ENCODE measurements around the gene C3AR1. TPM values are rescaled to one million over a fixed set of nuclear protein-coding genes. Genes with fewer than 3 reads are reported as not detected.

C3AR1 gene
- total RNA-seq, 1 experiment from 2014 or later: not detected

- Histone ChIP-seq H2BK5ac (ENCODE audit: insufficient read length, low read length) (no peak overlapping the region), H2AK5ac (ENCODE audit: insufficient read length, low read length) (no peak overlapping the region), H3T11ph (ENCODE audit: low read length) (no peak overlapping the region), H3K56ac (ENCODE audit: insufficient read length, low read depth, low read length) (no peak overlapping the region), H3K23ac (ENCODE audit: insufficient read length, low read depth, low read length) (no peak overlapping the region), H2BK20ac (ENCODE audit: low read depth, low read length, poor library complexity, severe bottlenecking) (no peak overlapping the region), H3K27me3 (ENCODE audit: insufficient read depth, low read length) (no peaks in the 10 kb centered on the region), H4K91ac (ENCODE audit: insufficient read length, low read depth, low read length) (no peak overlapping the region), H3K14ac (ENCODE audit: insufficient read depth, low read length) (no peak overlapping the region), H3K4me1 (ENCODE audit: insufficient read depth, low read length) (no peaks in the 10 kb centered on the region), H2AFZ (ENCODE audit: low read length) (no peak overlapping the region), H2BK15ac (ENCODE audit: low read depth, low read length) (no peak overlapping the region), H3K4me2 (ENCODE audit: insufficient read depth, insufficient read length, low read length) (no peak overlapping the region), H3K27ac (ENCODE audit: insufficient read length, low read depth, low read length) (no peak overlapping the region), H2BK120ac (ENCODE audit: low read depth, low read length, poor library complexity, severe bottlenecking) (no peak overlapping the region), H3K9ac (ENCODE audit: extremely low read depth, insufficient read length, low read length) (no peak overlapping the region), H3K23me2 (ENCODE audit: insufficient read length, low read depth, low read length, poor library complexity, severe bottlenecking) (no peaks in the 10 kb centered on the region), H4K20me1 (ENCODE audit: control insufficient read depth, insufficient read depth, insufficient read length) (no peaks in the 10 kb centered on the region), H4K8ac (replicated peaks; ENCODE audit: insufficient read length, low read depth, low read length) (no peak overlapping the region), H2BK12ac (ENCODE audit: insufficient read length, low read depth, low read length) (no peak overlapping the region), H4K5ac (ENCODE audit: insufficient read length, low read depth, low read length) (no peak overlapping the region), H3K9me3 (ENCODE audit: control insufficient read depth, low read depth, low read length) (no peaks in the 10 kb centered on the region), H3K79me1 (ENCODE audit: insufficient read depth, low read depth, low read length, poor library complexity, severe bottlenecking) (no peaks in the 10 kb centered on the region), H3K4ac (ENCODE audit: low read depth, low read length) (no peak overlapping the region), H3K79me2 (ENCODE audit: insufficient read depth, low read length) (no peaks in the 10 kb centered on the region), H3K18ac (ENCODE audit: insufficient read length, low read depth, low read length) (no peak overlapping the region)
- Mint-ChIP-seq H3K9me3 (no peaks in the 10 kb centered on the region), H3K27me3 (ENCODE audit: low read depth) (no peaks in the 10 kb centered on the region), H3K36me3 (ENCODE audit: insufficient read depth in 1 of 3, low read depth in 3 of 3) (peaks cover 23 to 61% (median 61%) of the 10 kb centered on the region in 3 experiments; a peak in 6 of 7 replicates), H3K27ac (no peak overlapping the region), H3K4me1 (no peaks in the 10 kb centered on the region), H3K4me3 (no peak overlapping the region)
- peak; percentile 84 for DNase-seq
- 100% methylated on average over 1 of the region's 8 CpGs for WGBS (ENCODE audit: extremely low coverage, insufficient read length, low lambda C conversion rate)
- TF ChIP-seq, protein P1, sequence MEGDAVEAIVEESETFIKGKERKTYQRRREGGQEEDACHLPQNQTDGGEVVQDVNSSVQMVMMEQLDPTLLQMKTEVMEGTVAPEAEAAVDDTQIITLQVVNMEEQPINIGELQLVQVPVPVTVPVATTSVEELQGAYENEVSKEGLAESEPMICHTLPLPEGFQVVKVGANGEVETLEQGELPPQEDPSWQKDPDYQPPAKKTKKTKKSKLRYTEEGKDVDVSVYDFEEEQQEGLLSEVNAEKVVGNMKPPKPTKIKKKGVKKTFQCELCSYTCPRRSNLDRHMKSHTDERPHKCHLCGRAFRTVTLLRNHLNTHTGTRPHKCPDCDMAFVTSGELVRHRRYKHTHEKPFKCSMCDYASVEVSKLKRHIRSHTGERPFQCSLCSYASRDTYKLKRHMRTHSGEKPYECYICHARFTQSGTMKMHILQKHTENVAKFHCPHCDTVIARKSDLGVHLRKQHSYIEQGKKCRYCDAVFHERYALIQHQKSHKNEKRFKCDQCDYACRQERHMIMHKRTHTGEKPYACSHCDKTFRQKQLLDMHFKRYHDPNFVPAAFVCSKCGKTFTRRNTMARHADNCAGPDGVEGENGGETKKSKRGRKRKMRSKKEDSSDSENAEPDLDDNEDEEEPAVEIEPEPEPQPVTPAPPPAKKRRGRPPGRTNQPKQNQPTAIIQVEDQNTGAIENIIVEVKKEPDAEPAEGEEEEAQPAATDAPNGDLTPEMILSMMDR (conservative IDR thresholded peaks at IDR 0.05): peak; percentile 92
Measured at GRCh38 chr12:8045952-8046944, 19.9 kb downstream of the C3AR1 start.

All from H9 (cell line).